Effector memory CD4-positive, alpha-beta T cell (primary cell): ENCODE measurements around the gene SPEM1.

Source experiments
- DNase-seq, 3 donors: peaks; one replicate each; pipeline ENCODE4 v3.0.0-alpha.2; 2020
- H3K27ac ChIP-seq: 2 replicates; pipeline ENCODE4 v1.7.0; 2013; ENCODE audit warnings: mild to moderate bottlenecking, low read length, moderate library complexity; ENCODE audit not compliant: insufficient read depth, poor library complexity, severe bottlenecking
- H3K27me3 ChIP-seq: replicated peaks from 2 replicates; pipeline ENCODE4 v1.7.0; 2013; ENCODE audit warnings: mild to moderate bottlenecking, low read length; ENCODE audit not compliant: insufficient read depth, control insufficient read depth, poor library complexity, severe bottlenecking
- H3K36me3 ChIP-seq: 2 replicates; pipeline ENCODE4 v1.7.0; 2013; ENCODE audit warnings: mild to moderate bottlenecking, low read length, moderate library complexity; ENCODE audit not compliant: control insufficient read depth, insufficient read depth
- H3K4me1 ChIP-seq: 2 replicates; pipeline ENCODE4 v1.7.0; 2013; ENCODE audit warnings: low read length, mild to moderate bottlenecking; ENCODE audit not compliant: control insufficient read depth, insufficient read depth, poor library complexity, severe bottlenecking
- H3K4me3 ChIP-seq: 2 replicates; pipeline ENCODE4 v1.7.0; 2013; ENCODE audit warnings: low read length, low read depth, mild to moderate bottlenecking; ENCODE audit not compliant: insufficient read depth, poor library complexity, severe bottlenecking
- H3K9me3 ChIP-seq: 2 replicates; pipeline ENCODE4 v1.7.0; 2013; ENCODE audit warnings: mild to moderate bottlenecking, low read length, moderate library complexity; ENCODE audit not compliant: control insufficient read depth

SPEM1 gene

GRCh38 chr17:7431231-7431630, 11.1 kb downstream of the SPEM1 start:
- peaks cover 10% of the 10 kb centered on the region for H3K4me1 ChIP-seq
- H3K27me3 ChIP-seq = no peaks in the 10 kb centered on the region
- no peak overlapping the region for H3K27ac ChIP-seq
- DNase-seq = no peak
- no peaks in the 10 kb centered on the region for H3K36me3 ChIP-seq
- no peaks in the 10 kb centered on the region for H3K9me3 ChIP-seq
- no peak overlapping the region for H3K4me3 ChIP-seq

DNA sequence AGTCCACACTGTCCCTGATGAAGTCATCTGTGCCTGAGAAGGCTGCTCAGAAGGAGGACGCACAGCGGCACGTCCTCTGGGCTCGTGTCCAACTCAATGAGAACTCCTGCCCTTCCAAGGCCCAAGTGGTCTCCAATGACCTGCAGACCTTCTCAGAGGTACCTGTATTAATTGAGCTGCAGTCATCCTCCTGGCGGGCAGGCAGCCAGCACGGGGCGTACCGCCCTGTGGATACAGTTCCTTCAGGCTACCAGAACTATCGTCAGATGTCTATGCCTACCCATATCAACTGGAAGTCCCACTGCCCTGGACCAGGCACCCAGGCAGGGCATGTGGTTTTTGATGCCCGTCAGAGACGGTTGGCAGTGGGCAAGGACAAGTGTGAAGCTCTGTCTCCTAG, 12.2 kb downstream of the SPEM1 start:
- Histone ChIP-seq H3K4me3 (no peak overlapping the region), H3K4me1 (peaks cover 18% of the 10 kb centered on the region), H3K9me3 (no peaks in the 10 kb centered on the region), H3K27ac (no peak overlapping the region), H3K27me3 (no peaks in the 10 kb centered on the region), H3K36me3 (no peaks in the 10 kb centered on the region)
- DNase-seq = no peak

- Histone ChIP-seq H3K36me3 (no peaks in the 10 kb centered on the region), H3K9me3 (no peaks in the 10 kb centered on the region), H3K27me3 (peaks cover 26% of the 10 kb centered on the region), H3K4me1 (peaks cover 51% of the 10 kb centered on the region), H3K4me3 (peak overlapping the region; percentile 63), H3K27ac (peak overlapping the region; percentile 82)
- peak; percentile 35 to 53 (median 51) for DNase-seq
Observed at GRCh38 chr17:7435676-7436555, 15.8 kb downstream of the SPEM1 start.

DNA sequence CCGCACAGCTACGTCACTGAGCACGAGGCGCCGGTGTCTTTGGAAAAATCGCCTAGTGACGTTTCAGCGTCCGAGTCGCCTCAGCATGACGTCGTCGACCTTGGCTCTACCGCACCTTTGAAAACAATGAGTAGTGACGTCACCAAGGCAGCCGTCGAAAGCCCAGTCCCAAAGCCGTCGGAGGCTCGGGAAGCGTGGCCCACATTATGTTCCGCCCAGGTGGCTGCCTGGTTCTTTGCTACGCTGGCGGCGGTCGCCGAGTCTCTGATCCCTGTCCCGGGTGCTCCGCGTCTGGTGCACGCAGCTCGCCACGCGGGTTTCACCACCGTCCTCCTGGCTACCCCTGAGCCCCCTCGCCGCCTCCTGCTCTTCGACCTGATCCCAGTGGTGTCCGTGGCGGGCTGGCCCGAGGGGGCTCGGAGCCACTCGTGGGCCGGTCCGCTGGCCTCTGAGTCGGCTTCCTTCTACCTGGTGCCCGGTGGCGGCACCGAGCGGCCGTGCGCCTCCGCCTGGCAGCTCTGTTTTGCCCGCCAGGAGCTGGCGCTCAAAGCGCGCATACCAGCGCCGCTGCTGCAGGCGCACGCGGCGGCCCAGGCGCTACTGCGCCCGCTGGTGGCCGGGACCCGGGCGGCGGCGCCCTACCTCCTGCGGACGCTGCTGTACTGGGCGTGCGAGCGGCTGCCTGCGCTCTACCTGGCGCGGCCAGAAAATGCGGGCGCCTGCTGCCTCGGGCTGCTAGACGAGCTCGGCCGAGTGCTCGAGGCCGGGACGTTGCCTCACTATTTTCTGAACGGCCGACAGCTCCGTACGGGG, 16.6 kb downstream of the SPEM1 start:
- DNase-seq = peak; percentile 61 to 68 (median 65)
- H3K36me3 ChIP-seq = no peaks in the 10 kb centered on the region
- H3K27me3 ChIP-seq = peaks cover 31% of the 10 kb centered on the region
- peaks cover 52% of the 10 kb centered on the region for H3K4me1 ChIP-seq
- no peaks in the 10 kb centered on the region for H3K9me3 ChIP-seq
- H3K4me3 ChIP-seq = peak overlapping the region; percentile 63
- peak overlapping the region; percentile 82 for H3K27ac ChIP-seq

DNA sequence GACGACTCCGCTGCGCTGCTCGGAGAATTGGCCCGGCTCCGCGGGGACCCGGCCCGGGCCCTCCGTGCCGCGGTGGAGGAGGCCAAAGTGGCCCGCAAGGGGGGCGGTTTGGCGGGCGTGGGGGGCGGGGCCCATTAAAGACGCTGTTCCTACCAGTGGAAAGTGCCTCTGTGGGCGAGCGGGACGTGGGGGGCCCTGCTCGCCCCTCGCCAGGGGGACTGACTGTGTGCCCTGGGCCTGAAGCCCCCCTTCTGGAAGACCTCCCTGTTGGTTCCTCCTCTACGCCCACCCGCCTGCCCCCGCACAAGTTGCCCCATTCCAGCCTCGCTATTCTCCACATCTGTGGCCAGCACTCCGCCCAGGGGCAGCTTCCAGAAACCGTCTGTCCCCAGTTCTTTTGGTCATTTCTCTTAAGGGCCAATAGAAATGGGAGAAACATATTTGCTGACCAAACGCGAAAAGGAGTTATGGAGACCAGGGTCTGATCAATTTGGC, 17.3 kb downstream of the SPEM1 start:
- Histone ChIP-seq H3K4me3 (peak overlapping the region; percentile 29), H3K36me3 (no peaks in the 10 kb centered on the region), H3K4me1 (peaks cover 52% of the 10 kb centered on the region), H3K27ac (no peak overlapping the region), H3K9me3 (no peaks in the 10 kb centered on the region), H3K27me3 (peaks cover 31% of the 10 kb centered on the region)
- DNase-seq = no peak

DNA sequence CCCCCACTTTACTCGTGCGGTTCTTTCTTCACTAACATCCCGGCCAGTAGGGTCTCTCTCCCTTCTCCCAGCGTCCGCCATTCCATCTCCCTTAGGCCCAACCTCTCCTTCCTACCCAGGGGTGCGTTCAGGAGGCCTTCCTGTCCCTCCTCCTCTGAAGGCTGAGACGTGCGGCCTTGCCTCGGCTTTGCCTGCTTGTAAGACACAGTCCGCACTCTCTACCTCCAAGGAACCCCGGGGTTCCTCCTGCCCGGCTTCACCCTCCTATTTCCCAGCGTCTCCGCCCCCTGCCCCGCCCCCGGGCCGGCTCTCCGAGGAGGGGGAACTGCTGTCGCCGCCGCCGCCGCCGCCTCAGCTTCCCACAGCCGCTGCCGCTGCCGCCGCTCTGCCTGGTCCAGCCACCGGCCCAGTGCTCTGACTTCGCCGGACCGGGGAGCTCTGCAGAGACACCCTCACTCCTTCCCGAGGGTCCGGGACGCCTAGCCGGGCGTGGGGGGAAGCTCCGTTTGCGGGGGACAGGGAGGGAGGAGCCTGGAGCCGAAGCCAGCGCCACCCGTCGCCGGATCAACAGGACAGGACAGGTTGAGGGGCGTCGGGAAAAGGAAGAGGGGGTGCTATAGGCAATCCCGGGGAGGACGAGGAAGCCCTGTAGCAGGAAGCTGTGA, 18.0 kb downstream of the SPEM1 start:
- Histone ChIP-seq H3K9me3 (no peaks in the 10 kb centered on the region), H3K4me1 (peaks cover 52% of the 10 kb centered on the region), H3K27me3 (peaks cover 31% of the 10 kb centered on the region), H3K4me3 (no peak overlapping the region), H3K36me3 (no peaks in the 10 kb centered on the region), H3K27ac (no peak overlapping the region)
- DNase-seq = peak in 1 of 3 donors; percentile 29

GRCh38 chr17:7438656-7439460, 18.7 kb downstream of the SPEM1 start:
- Histone ChIP-seq H3K27me3 (peaks cover 31% of the 10 kb centered on the region), H3K27ac (no peak overlapping the region), H3K36me3 (no peaks in the 10 kb centered on the region), H3K9me3 (no peaks in the 10 kb centered on the region), H3K4me3 (no peak overlapping the region), H3K4me1 (peaks cover 52% of the 10 kb centered on the region)
- DNase-seq = no peak

- Histone ChIP-seq H3K4me1 (peaks cover 52% of the 10 kb centered on the region), H3K9me3 (no peaks in the 10 kb centered on the region), H3K36me3 (no peaks in the 10 kb centered on the region), H3K4me3 (peak within 1 kb of the TSS; percentile 32), H3K27ac (no peak within 1 kb of the TSS), H3K27me3 (peaks cover 31% of the 10 kb centered on the region)
- no peak for DNase-seq
Observed at GRCh38 chr17:7439462-7440112, 19.5 kb downstream of the SPEM1 start, which contains the start of gene FGF11. FGF11 (plus strand) TSS chr17:7439512; CDS start chr17:7439621, 109 bp downstream.
